AG09319 (cell line): ENCODE results near the gene CLIC5.

Experiments used
- DNase-seq: peaks from one replicate; pipeline ENCODE4 v3.0.0-alpha.2; 2010; ENCODE audit warnings: low read depth; ENCODE audit errors: extremely low read depth
- CTCF ChIP-seq: IDR thresholded peaks from 2 replicates; pipeline ENCODE4 v1.5.1; 2011; ENCODE audit warnings: low read depth, mild to moderate bottlenecking, inconsistent platforms, low read length, moderate library complexity

The CLIC5 gene

DNA sequence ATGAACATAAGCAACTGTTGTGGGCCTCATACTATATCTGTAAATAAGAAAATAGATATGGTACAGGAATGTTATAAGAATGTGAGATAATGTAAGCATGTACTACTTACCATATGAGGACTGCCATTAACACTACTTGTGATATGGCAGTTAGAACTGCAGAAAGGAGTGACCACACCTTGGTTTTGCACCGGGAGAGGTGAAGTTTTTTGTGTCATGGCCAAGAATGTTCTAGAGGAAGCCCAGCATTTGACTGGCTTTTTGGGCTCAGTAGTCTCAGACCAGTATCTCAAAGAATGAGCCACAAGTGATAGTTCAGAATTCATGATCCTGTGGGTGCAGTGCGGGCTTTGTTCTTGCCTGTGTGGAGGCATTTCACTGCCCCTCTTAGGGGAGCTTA lies 123.5 kb downstream of the CLIC5 start:
- DNase-seq, result no peak
- no peak for TF ChIP-seq CTCF

- no peak for DNase-seq
- TF ChIP-seq CTCF, result no peak
Measured at GRCh38 chr6:45886776-45887175, 128.9 kb downstream of the CLIC5 start.

- no peak for DNase-seq
- TF ChIP-seq CTCF, result no peak
Measured at GRCh38 chr6:45884336-45884735, 131.3 kb downstream of the CLIC5 start.

GRCh38 chr6:45882671-45883070 lies 133.0 kb downstream of the CLIC5 start:
- TF ChIP-seq CTCF, result no peak
- DNase-seq, result no peak

DNA sequence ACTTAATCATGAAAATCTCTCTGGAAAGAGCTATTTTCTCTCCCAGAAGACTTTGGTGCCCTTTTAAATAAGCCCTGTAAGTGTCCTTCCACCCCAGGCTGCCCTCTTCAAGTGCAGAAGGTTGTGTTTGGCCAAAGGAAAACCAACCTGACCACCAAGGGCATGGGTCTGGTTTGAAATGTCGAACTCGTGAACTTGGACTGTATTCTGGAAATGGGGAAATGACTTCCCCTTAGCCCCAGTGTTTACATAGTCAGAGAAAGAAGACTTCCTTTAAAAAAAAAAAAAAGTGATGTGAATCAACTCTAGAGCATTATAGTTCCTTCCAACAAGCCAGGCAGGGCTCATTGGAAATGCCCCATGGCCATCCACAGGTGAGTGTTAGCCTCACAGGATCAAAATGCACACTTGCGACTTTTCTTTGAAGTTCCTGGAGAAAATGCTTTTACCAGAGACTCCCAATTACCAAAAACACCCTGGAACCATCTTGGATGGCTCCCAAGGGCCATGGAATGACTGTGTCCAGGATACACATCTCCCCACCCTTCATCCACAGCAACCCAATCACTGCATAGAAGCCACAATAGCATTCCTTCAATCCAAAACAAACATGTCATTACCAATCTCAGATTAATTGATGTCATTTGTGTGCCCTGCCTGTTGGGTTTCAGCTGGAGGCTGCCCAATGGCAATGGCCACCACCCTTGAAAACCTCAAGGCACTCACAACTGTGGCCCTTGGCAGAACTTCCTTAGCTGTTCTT lies 133.8 kb downstream of the CLIC5 start:
- DNase-seq, result no peak
- no peak for TF ChIP-seq CTCF

DNA sequence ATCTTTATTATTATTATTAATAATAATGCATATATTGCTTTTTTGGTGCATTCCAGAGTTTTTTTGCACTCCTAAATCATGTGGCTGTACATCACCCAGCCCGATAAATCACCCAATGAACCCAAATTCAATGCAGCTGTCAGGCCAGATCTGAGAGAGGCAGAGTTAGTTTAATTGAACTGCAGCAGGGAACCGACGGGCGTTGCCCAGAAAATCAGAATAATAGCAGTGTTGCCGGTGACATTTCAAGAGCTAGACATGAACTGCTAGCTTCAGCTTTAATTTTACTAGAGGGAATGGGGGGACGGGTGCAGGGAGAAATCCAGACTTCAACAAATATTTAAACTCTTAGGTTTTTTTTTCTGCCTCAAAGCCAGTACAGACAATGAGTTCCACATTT lies 135.0 kb downstream of the CLIC5 start:
- TF ChIP-seq CTCF, result no peak
- DNase-seq, result no peak

GRCh38 chr6:45880159-45880558 lies 135.5 kb downstream of the CLIC5 start:
- no peak for DNase-seq
- TF ChIP-seq CTCF, result no peak
